GM12878 (cell line): Measurements from ENCODE around the gene DNAJC12. TPM values are rescaled to one million over a fixed set of nuclear protein-coding genes. Genes with fewer than 3 reads are reported as not detected.

Experiments
- ATAC-seq: fragments of 200-7000 bp; cut with Tn5 transposase; 3 replicates; pipeline ENCODE4 v1.9.1; 2020; ENCODE audit warnings: mild to moderate bottlenecking, moderate library complexity
- BruUV-seq: library from RNA; stranded (reverse); fragments of 400-500 nt; replicated peaks from 2 replicates; lab custom pipeline; 2021; lab: Mats Ljungman, UMichigan
- CTCF ChIA-PET: fragments of 300-600 bp; sonication (Branson Sonifier 250); formaldehyde crosslinking; extraction: SDS; loops from one replicate; lab custom pipeline; 2021; ENCODE audit warnings: inconsistent platforms; lab: Yijun Ruan, JAX
- POLR2A ChIA-PET: fragments of 350-600 bp; formaldehyde crosslinking; extraction: SDS; loops from one replicate; lab custom pipeline; 2021; ENCODE audit warnings: inconsistent platforms; lab: Charles Lee
- RAD21 ChIA-PET: fragments of 300-600 bp; sonication (Branson Sonifier 250); formaldehyde crosslinking; loops from one replicate; lab custom pipeline; 2023; ENCODE audit warnings: antibody characterized with exemption; ENCODE audit not compliant: unreplicated experiment; lab: Charles Lee
- SMC1A ChIA-PET: fragments of 300-600 bp; sonication (Branson Sonifier 250); formaldehyde crosslinking; loops from one replicate; lab custom pipeline; 2023; ENCODE audit not compliant: unreplicated experiment, uncharacterized antibody; lab: Charles Lee
- DNase-seq: peaks from one replicate; pipeline ENCODE4 v3.0.0-alpha.2; 2011; ENCODE audit warnings: low read depth, low spot score
- FAIRE-seq: peaks from 3 replicates; lab custom pipeline; 2011; peaks lifted over from hg19 to GRCh38; lab: Jason Lieb, UNC
- H2AFZ ChIP-seq: 2 replicates; pipeline ENCODE4 v1.6.0; 2011; ENCODE audit warnings: low read depth, low read length, control low read depth; ENCODE audit not compliant: control insufficient read depth
- H3K27ac ChIP-seq: 2 replicates; pipeline ENCODE4 v1.5.1; 2011; ENCODE audit warnings: control low read depth; ENCODE audit not compliant: control insufficient read depth, insufficient read depth
- H3K27me3 ChIP-seq, 2 experiments: replicated peaks in 1 of 2; 2 replicates each; pipeline versions ENCODE4 v1.6.0 to v1.6.1; 2011; ENCODE audit warnings: low read length in 1 of 2; ENCODE audit not compliant: control insufficient read depth in 2 of 2, insufficient read depth in 2 of 2
- H3K36me3 ChIP-seq, 2 experiments: 2 replicates each; pipeline ENCODE4 v1.5.1; 2011; ENCODE audit warnings: low read length in 1 of 2; ENCODE audit not compliant: control insufficient read depth in 2 of 2, insufficient read depth in 2 of 2
- H3K4me1 ChIP-seq: 2 replicates; pipeline ENCODE4 v1.6.1; 2011; ENCODE audit warnings: mild to moderate bottlenecking, low read length, moderate library complexity, mixed read lengths; ENCODE audit not compliant: control insufficient read depth, insufficient read depth
- H3K4me2 ChIP-seq: 2 replicates; pipeline ENCODE4 v1.6.0; 2011; ENCODE audit warnings: control low read depth; ENCODE audit not compliant: control insufficient read depth, insufficient read depth
- H3K4me3 ChIP-seq: fragments of 200-600 bp; sonication (generic); 2 replicates; pipeline ENCODE4 v1.5.1; 2016
- H3K79me2 ChIP-seq: 2 replicates; pipeline ENCODE4 v1.6.0; 2011; ENCODE audit warnings: low read length; ENCODE audit not compliant: control insufficient read depth, insufficient read depth
- H3K9ac ChIP-seq: 2 replicates; pipeline ENCODE4 v1.8.0; 2011; ENCODE audit warnings: low read length, control low read depth, mixed read lengths; ENCODE audit not compliant: control insufficient read depth, insufficient read depth
- H3K9me3 ChIP-seq: replicated peaks from 3 replicates; pipeline ENCODE4 v1.5.1; 2011; ENCODE audit warnings: mild to moderate bottlenecking, low read length; ENCODE audit not compliant: control insufficient read depth, insufficient read depth
- H4K20me1 ChIP-seq: 2 replicates; pipeline ENCODE4 v1.6.0; 2011; ENCODE audit not compliant: control insufficient read depth, insufficient read depth
- ATF3 ChIP-seq: IDR thresholded peaks from 2 replicates; pipeline ENCODE4 v1.6.1; 2011; ENCODE audit warnings: low read depth, mild to moderate bottlenecking, low read length, moderate library complexity, borderline replicate concordance; ENCODE audit errors: extremely low read depth
- BCLAF1 ChIP-seq: fragments of 450-650 bp; IDR thresholded peaks from 2 replicates; pipeline ENCODE4 v1.6.1; 2017; ENCODE audit warnings: antibody characterized with exemption, mild to moderate bottlenecking, moderate library complexity
- BRCA1 ChIP-seq: IDR thresholded peaks from 2 replicates; pipeline ENCODE4 v1.6.1; 2011; ENCODE audit warnings: low read depth, low read length, improper control_type of control experiment
- CHD1 ChIP-seq: IDR thresholded peaks from 2 replicates; pipeline ENCODE4 v1.6.1; 2012; ENCODE audit warnings: low read depth, low read length, improper control_type of control experiment
- CREB1 ChIP-seq: IDR thresholded peaks from 2 replicates; pipeline ENCODE4 v1.6.1; 2012; ENCODE audit warnings: low read depth, mild to moderate bottlenecking, inconsistent platforms
- EED ChIP-seq: sonication (generic); IDR thresholded peaks from 2 replicates; pipeline ENCODE4 v1.6.1; 2016; ENCODE audit warnings: antibody characterized with exemption, low read depth
- ESRRA ChIP-seq: IDR thresholded peaks from 2 replicates; pipeline ENCODE4 v1.6.1; 2012; ENCODE audit warnings: mild to moderate bottlenecking, low read length, improper control_type of control experiment
- MLLT1 ChIP-seq: fragments of 450-650 bp; IDR thresholded peaks from 2 replicates; pipeline ENCODE4 v1.6.1; 2016; ENCODE audit warnings: mild to moderate bottlenecking
- ZNF217 ChIP-seq: fragments of 450-650 bp; IDR thresholded peaks from 2 replicates; pipeline ENCODE4 v1.6.1; 2017; ENCODE audit warnings: antibody characterized with exemption, mild to moderate bottlenecking
- ZNF24 ChIP-seq: fragments of 450-650 bp; IDR thresholded peaks from 2 replicates; pipeline ENCODE4 v1.6.1; 2017; ENCODE audit warnings: antibody characterized with exemption, mild to moderate bottlenecking
- ZNF687 ChIP-seq: fragments of 450-650 bp; IDR thresholded peaks from 2 replicates; pipeline ENCODE4 v1.6.1; 2017; ENCODE audit warnings: mild to moderate bottlenecking, moderate library complexity
- WGBS: methylation state at CpG from one replicate; pipeline ENCODE4 v1.1.6; 2016; ENCODE audit warnings: low lambda C conversion rate; ENCODE audit not compliant: insufficient replicate concordance, insufficient coverage; ENCODE audit errors: missing lambda C conversion rate; 5-methylcytosine and 5-hydroxymethylcytosine counted together
- in situ Hi-C: fragments of 300-500 bp; cut with MboI; formaldehyde crosslinking; loops from 9 replicates; pipeline ENCODE4 v1.14.3; 2018; ENCODE audit warnings: mixed read lengths
- intact Hi-C: fragments of 100-400 bp; cut with micrococcal nuclease; formaldehyde crosslinking; loops from one replicate; pipeline ENCODE4 v1.14.2; 2022; ENCODE audit not compliant: unreplicated experiment
- polyA plus RNA-seq, 11 experiments: library from polyadenylated mRNA; depleted of rRNA in 4 of 11; unstranded in 6 of 11; stranded (reverse) in 5 of 11; fragments of >200 nt; fragmentation: Nextera tagmentation in 4 of 11; fragmentation: Illumina TruSeq in 1 of 11; extraction: Ambion mirVana in 4 of 11; extraction: Trizol in 1 of 11; gene quantifications; 1 replicate in 1 of 11; 2 replicates in 10 of 11; pipeline versions ENCODE4 v1.2.1 to v1.2.3, GENCODE V29; 2011 to 2016; ENCODE audit warnings: inconsistent platforms in 2 of 11, missing spikeins in 2 of 11, low read depth in 1 of 11
- total RNA-seq, 4 experiments: library from RNA; depleted of rRNA in 3 of 4; stranded (reverse); fragments of >200 nt in 3 of 4; fragmentation: Illumina TruSeq in 1 of 4; extraction: Trizol in 1 of 4; gene quantifications; 2 replicates each; pipeline versions ENCODE4 v1.2.1 to v1.2.3, GENCODE V29; 2013 to 2021

Gene DNAJC12
- total and polyA plus RNA-seq, 10 of the 15 experiments (the other 5 are each of a cell fraction or from before 2014, with no cell fraction given), result 1.1 to 4.5 (median 3.0) TPM

- TF ChIP-seq ZNF687, result no peak
Observed at GRCh38 chr10:67816719-67817118, 21.3 kb downstream of the DNAJC12 start (continued).

- ChIA-PET SMC1A (interaction anchor here (0.7 to 1.5 kb wide), 2 partner anchors 8 to 20 kb away, joined by 3 to 4 read pairs; no protein-coding TSS in a partner anchor), RAD21 (no interaction called here), CTCF (interaction anchor here (4.0 kb wide), 1 partner anchor 27 kb away, joined by 10 read pairs; no protein-coding TSS in a partner anchor), POLR2A (no interaction called here)
- Histone ChIP-seq H4K20me1 (no peaks in the 10 kb centered on the region), H3K9me3 (no peaks in the 10 kb centered on the region), H3K4me1 (no peaks in the 10 kb centered on the region), H3K27ac (no peak overlapping the region), H3K9ac (no peak overlapping the region), H3K79me2 (no peaks in the 10 kb centered on the region), H3K27me3 (no peaks in the 10 kb centered on the region; a peak in 1 of 4 replicates), H3K4me3 (no peak overlapping the region), H3K4me2 (no peak overlapping the region), H2AFZ (no peak overlapping the region), H3K36me3 (no peaks in the 10 kb centered on the region)
- in situ Hi-C loops (no loop called here), intact Hi-C loops (no loop called here)
- ATAC-seq (no peak), DNase-seq (no peak), FAIRE-seq (no peak)
- BruUV-seq, result no TSS peak
- 97% methylated on average over 4 of the region's 4 CpGs for WGBS
- TF ChIP-seq ZNF24, result no peak
- TF ChIP-seq EED, result no peak
- no peak for TF ChIP-seq CHD1
- TF ChIP-seq MLLT1, result no peak
- TF ChIP-seq ATF3, result no peak
- TF ChIP-seq CREB1, result no peak
- TF ChIP-seq BCLAF1, result no peak
- no peak for TF ChIP-seq ZNF217
- no peak for TF ChIP-seq ESRRA
- TF ChIP-seq BRCA1, result no peak
Observed at GRCh38 chr10:67815571-67816059, 22.4 kb downstream of the DNAJC12 start.
